SK-N-SH (cell line): ENCODE measurements around the gene FAM3B. TPM values are rescaled to one million over a fixed set of nuclear protein-coding genes. Genes with fewer than 3 reads are reported as not detected.

ENCODE experiments used
- CTCF ChIA-PET: fragments of 300-600, 350-600 bp; formaldehyde crosslinking; extraction: SDS; loops from one replicate; lab custom pipeline; 2021; lab: Yijun Ruan, JAX
- POLR2A ChIA-PET: fragments of 350-600 bp; sonication (Branson Sonifier 250); formaldehyde crosslinking; extraction: SDS; loops from one replicate; lab custom pipeline; 2020; ENCODE audit warnings: antibody characterized with exemption, inconsistent platforms; lab: Yijun Ruan, JAX
- DNase-seq: peaks from one replicate; pipeline ENCODE4 v3.0.0; 2012
- H2AFZ ChIP-seq: fragments of 200-600 bp; sonication (generic); 2 replicates; pipeline ENCODE4 v1.8.1; 2016; ENCODE audit warnings: antibody characterized with exemption, mild to moderate bottlenecking, low read depth
- H3F3A ChIP-seq: fragments of 200-600 bp; sonication (generic); replicated peaks from 2 replicates; pipeline ENCODE3; 2016; ENCODE audit warnings: antibody characterized with exemption, mild to moderate bottlenecking; ENCODE audit not compliant: insufficient read depth
- H3K27ac ChIP-seq, 2 experiments: fragments of 200-500 bp in 1 of 2; fragments of 200-600 bp in 1 of 2; sonication (Bioruptor generic) in 1 of 2; sonication (generic), shearing (Covaris generic) in 1 of 2; 2 replicates each; pipeline versions ENCODE4 v1.5.1 to v1.6.1; 2014 to 2016; ENCODE audit warnings: low read depth in 2 of 2, inconsistent platforms in 1 of 2, low read length in 1 of 2, mild to moderate bottlenecking in 1 of 2, mixed read lengths in 1 of 2
- H3K27me3 ChIP-seq: fragments of 200-600 bp; sonication (generic), shearing (Covaris generic); 2 replicates; pipeline ENCODE4 v1.6.1; 2016; ENCODE audit warnings: mixed run types; ENCODE audit not compliant: insufficient read depth
- H3K36me3 ChIP-seq, 2 experiments: fragments of 200-500 bp in 1 of 2; fragments of 200-600 bp in 1 of 2; sonication (Bioruptor generic) in 1 of 2; sonication (generic) in 1 of 2; replicated peaks in 1 of 2; 2 replicates each; pipeline versions ENCODE3 to v1.5.1; 2014 to 2016; ENCODE audit warnings: low read length in 1 of 2, mild to moderate bottlenecking in 1 of 2; ENCODE audit not compliant: insufficient read depth in 2 of 2, control insufficient read depth in 1 of 2
- H3K4me1 ChIP-seq, 2 experiments: fragments of 200-500 bp in 1 of 2; fragments of 200-600 bp in 1 of 2; sonication (Bioruptor generic) in 1 of 2; sonication (generic), shearing (Covaris generic) in 1 of 2; 2 replicates each; pipeline versions ENCODE4 v1.5.1 to v1.6.1; 2014 to 2016; ENCODE audit warnings: low read depth in 1 of 2, low read length in 1 of 2, mixed run types in 1 of 2; ENCODE audit not compliant: insufficient read depth in 2 of 2, control insufficient read depth in 1 of 2
- H3K4me2 ChIP-seq: fragments of 200-600 bp; sonication (generic), shearing (Covaris generic); 2 replicates; pipeline ENCODE4 v1.6.1; 2017; ENCODE audit warnings: mixed run types
- H3K4me3 ChIP-seq, 2 experiments: fragments of 200-500 bp in 1 of 2; fragments of 200-600 bp in 1 of 2; sonication (Bioruptor generic) in 1 of 2; sonication (generic), shearing (Covaris generic) in 1 of 2; 2 replicates each; pipeline versions ENCODE4 v1.5.1 to v1.8.1; 2014 to 2016; ENCODE audit warnings: low read depth in 2 of 2, inconsistent platforms in 1 of 2, low read length in 1 of 2, mild to moderate bottlenecking in 1 of 2, mixed read lengths in 1 of 2, moderate library complexity in 1 of 2
- H3K79me2 ChIP-seq: fragments of 200-600 bp; sonication (generic); 2 replicates; pipeline ENCODE4 v1.8.1; 2017; ENCODE audit warnings: mild to moderate bottlenecking; ENCODE audit not compliant: insufficient read depth
- H3K9ac ChIP-seq: fragments of 200-600 bp; sonication (generic); 2 replicates; pipeline ENCODE4 v1.6.1; 2017; ENCODE audit warnings: mixed run types
- H3K9me2 ChIP-seq: fragments of 200-600 bp; sonication (generic); 2 replicates; pipeline ENCODE4 v1.6.1; 2017; ENCODE audit warnings: mixed run types
- H3K9me3 ChIP-seq: fragments of 200-600 bp; sonication (generic); 2 replicates; pipeline ENCODE4 v1.6.1; 2017; ENCODE audit warnings: mixed run types, mild to moderate bottlenecking, moderate library complexity
- H4K20me1 ChIP-seq: fragments of 200-600 bp; sonication (generic); 2 replicates; pipeline ENCODE4 v1.6.1; 2017; ENCODE audit warnings: mild to moderate bottlenecking, mixed run types; ENCODE audit not compliant: insufficient read depth
- CHD2 ChIP-seq: fragments of 150-350 bp; IDR thresholded peaks from 2 replicates; pipeline ENCODE4 v1.6.1; 2018; ENCODE audit warnings: low read length; ENCODE audit not compliant: partially characterized antibody
- FOSL2 ChIP-seq: IDR thresholded peaks from 2 replicates; pipeline ENCODE4 v1.4.0; 2012; ENCODE audit warnings: low read depth, mild to moderate bottlenecking, moderate library complexity, borderline replicate concordance
- GABPA ChIP-seq: IDR thresholded peaks from 2 replicates; pipeline ENCODE4 v1.4.0; 2012; ENCODE audit warnings: low read depth, mild to moderate bottlenecking
- GATA2 ChIP-seq: sonication (generic); formaldehyde crosslinking; IDR thresholded peaks from 2 replicates; pipeline ENCODE4 v1.5.0; 2020; ENCODE audit warnings: mild to moderate bottlenecking, missing genetic modification reagents
- MEF2A ChIP-seq: IDR thresholded peaks from 2 replicates; pipeline ENCODE4 v1.4.0; 2012; ENCODE audit warnings: low read depth, borderline replicate concordance
- NFIC ChIP-seq: IDR thresholded peaks from 2 replicates; pipeline ENCODE4 v1.4.0; 2012; ENCODE audit warnings: borderline replicate concordance
- TAF1 ChIP-seq: IDR thresholded peaks from 2 replicates; pipeline ENCODE4 v1.6.1; 2012; ENCODE audit warnings: low read depth, mild to moderate bottlenecking, low read length, moderate library complexity, borderline replicate concordance
- TEAD4 ChIP-seq: IDR thresholded peaks from 2 replicates; pipeline ENCODE4 v1.4.0; 2012; ENCODE audit warnings: mild to moderate bottlenecking, borderline replicate concordance; ENCODE audit not compliant: insufficient read depth
- WGBS: methylation state at CpG from one replicate; pipeline ENCODE4 v1.1.6; 2017; ENCODE audit warnings: low lambda C conversion rate; 5-methylcytosine and 5-hydroxymethylcytosine counted together
- polyA plus RNA-seq, 3 experiments: library from polyadenylated mRNA; depleted of rRNA; stranded (reverse); fragments of >200 nt; gene quantifications; 2 replicates each; pipeline ENCODE4 v1.2.3, GENCODE V29; 2012
- TF ChIP-seq, protein P1 (sequence below): IDR thresholded peaks from 2 replicates; pipeline ENCODE4 v1.4.0; 2012; ENCODE audit warnings: low read depth
- TF ChIP-seq, protein P2 (sequence below): fragments of 150-350 bp; IDR thresholded peaks from 2 replicates; pipeline ENCODE4 v1.6.1; 2017; ENCODE audit warnings: antibody characterized with exemption, low read length, low read depth, borderline replicate concordance
- TF ChIP-seq, protein P3 (sequence below): IDR thresholded peaks from 2 replicates; pipeline ENCODE4; 2012
- TF ChIP-seq, protein P4 (sequence below): fragments of 150-350 bp; IDR thresholded peaks from 2 replicates; pipeline ENCODE4 v1.6.1; 2016; ENCODE audit warnings: mild to moderate bottlenecking, low read depth, low read length
- TF ChIP-seq, protein P5 (sequence below): IDR thresholded peaks from 2 replicates; pipeline ENCODE4 v1.6.1; 2012; ENCODE audit warnings: mild to moderate bottlenecking, low read depth, low read length, moderate library complexity

Gene FAM3B
- polyA plus RNA-seq, 1 of the 3 experiments (the other 2 are of a cell fraction), result not detected

DNA sequence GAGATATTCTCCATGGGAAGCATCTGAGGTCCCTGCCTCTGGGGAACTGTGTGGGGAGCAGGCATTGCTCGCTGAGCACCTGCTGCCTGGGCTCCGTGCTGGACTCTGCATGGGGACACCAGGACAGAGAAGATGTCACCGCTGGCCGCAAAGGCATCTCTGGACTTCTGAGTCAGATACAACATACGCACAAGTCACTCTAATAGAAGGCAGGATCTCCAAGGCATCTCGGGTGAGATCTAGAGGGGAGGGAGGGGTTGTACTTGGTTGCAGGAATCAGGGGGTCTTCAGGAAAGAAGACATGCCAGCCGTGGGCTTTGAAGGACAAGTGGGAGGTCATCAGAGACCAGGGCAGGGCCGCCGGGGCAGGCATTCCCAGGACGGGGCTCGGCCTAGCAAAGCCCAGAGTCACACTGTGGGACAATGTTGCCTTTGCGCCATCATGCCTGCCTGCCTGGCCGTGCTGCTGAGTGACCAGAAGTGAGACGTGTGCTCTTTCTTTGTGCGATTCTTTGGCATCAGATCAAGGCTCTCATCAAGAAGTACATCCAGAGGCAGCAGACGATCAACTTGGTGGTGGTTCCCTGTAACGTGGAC is 73.5 kb downstream of the FAM3B start:
- no peaks in the 10 kb centered on the region for H3K79me2 ChIP-seq
- H3K4me3 ChIP-seq, result no peak overlapping the region
- H3K36me3 ChIP-seq, result no peaks in the 10 kb centered on the region
- 49% methylated on average over 15 of the region's 17 CpGs for WGBS
- POLR2A ChIA-PET, result no interaction called here
- no peak overlapping the region for H3K27ac ChIP-seq
- H3K9me3 ChIP-seq, result no peaks in the 10 kb centered on the region
- no peak for DNase-seq
- no peak overlapping the region for H2AFZ ChIP-seq
- H3K27me3 ChIP-seq, result peaks cover 24% of the 10 kb centered on the region; the same call in 1 of the 2 replicates
- TF ChIP-seq NFIC (no peak), TEAD4 (no peak), GATA2 (no peak), TAF1 (no peak)
- TF ChIP-seq, protein P1, sequence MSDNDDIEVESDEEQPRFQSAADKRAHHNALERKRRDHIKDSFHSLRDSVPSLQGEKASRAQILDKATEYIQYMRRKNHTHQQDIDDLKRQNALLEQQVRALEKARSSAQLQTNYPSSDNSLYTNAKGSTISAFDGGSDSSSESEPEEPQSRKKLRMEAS, result no peak
- TF ChIP-seq, protein P2, sequence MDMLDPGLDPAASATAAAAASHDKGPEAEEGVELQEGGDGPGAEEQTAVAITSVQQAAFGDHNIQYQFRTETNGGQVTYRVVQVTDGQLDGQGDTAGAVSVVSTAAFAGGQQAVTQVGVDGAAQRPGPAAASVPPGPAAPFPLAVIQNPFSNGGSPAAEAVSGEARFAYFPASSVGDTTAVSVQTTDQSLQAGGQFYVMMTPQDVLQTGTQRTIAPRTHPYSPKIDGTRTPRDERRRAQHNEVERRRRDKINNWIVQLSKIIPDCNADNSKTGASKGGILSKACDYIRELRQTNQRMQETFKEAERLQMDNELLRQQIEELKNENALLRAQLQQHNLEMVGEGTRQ, result no peak
- TF ChIP-seq, protein P3, sequence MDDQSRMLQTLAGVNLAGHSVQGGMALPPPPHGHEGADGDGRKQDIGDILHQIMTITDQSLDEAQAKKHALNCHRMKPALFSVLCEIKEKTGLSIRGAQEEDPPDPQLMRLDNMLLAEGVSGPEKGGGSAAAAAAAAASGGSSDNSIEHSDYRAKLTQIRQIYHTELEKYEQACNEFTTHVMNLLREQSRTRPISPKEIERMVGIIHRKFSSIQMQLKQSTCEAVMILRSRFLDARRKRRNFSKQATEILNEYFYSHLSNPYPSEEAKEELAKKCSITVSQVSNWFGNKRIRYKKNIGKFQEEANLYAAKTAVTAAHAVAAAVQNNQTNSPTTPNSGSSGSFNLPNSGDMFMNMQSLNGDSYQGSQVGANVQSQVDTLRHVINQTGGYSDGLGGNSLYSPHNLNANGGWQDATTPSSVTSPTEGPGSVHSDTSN, result no peak
- TF ChIP-seq, protein P4, sequence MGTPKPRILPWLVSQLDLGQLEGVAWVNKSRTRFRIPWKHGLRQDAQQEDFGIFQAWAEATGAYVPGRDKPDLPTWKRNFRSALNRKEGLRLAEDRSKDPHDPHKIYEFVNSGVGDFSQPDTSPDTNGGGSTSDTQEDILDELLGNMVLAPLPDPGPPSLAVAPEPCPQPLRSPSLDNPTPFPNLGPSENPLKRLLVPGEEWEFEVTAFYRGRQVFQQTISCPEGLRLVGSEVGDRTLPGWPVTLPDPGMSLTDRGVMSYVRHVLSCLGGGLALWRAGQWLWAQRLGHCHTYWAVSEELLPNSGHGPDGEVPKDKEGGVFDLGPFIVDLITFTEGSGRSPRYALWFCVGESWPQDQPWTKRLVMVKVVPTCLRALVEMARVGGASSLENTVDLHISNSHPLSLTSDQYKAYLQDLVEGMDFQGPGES, result no peak
- CTCF ChIA-PET, result no interaction called here
- H4K20me1 ChIP-seq, result no peaks in the 10 kb centered on the region
- H3K9ac ChIP-seq, result no peak overlapping the region
- H3K4me1 ChIP-seq, result no peaks in the 10 kb centered on the region
- no peaks in the 10 kb centered on the region for H3K9me2 ChIP-seq
- H3F3A ChIP-seq, result no peaks in the 10 kb centered on the region
- no peak overlapping the region for H3K4me2 ChIP-seq

DNA sequence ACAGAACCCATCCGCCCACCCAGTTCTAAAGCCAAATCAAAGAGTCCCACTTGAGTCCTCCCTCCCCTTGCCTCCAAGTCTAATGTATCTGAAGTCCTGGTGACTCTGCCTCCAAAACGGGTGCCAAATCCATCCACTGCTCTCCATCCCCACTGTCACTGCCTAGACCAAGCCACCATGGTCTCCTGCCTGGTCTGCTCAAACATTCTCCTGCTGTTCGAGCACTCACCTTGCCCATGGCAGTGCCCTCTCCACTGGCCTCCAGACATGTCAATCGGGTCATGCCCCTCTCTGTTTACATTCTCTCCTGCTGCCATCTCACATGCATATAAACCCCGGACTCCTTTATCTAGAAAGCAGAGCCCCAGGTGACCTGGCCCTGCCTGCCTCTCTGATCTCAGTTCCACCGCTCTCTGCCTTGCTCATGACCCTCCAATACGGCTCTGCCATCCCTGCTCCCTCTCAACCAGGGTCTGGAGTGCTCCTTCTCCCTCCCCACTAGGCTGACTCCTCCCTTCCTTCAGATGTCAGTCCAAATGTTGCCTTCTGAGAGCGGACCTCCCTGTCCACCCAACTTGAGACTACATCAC is 77.4 kb downstream of the FAM3B start:
- ChIA-PET POLR2A (no interaction called here), CTCF (no interaction called here)
- Histone ChIP-seq H3K4me1 (no peaks in the 10 kb centered on the region), H3K27ac (no peak overlapping the region), H3K4me2 (no peak overlapping the region), H3K9ac (no peak overlapping the region), H3K9me2 (no peaks in the 10 kb centered on the region), H3K36me3 (no peaks in the 10 kb centered on the region), H3K27me3 (peaks cover 11% of the 10 kb centered on the region; the same call in 1 of the 2 replicates), H2AFZ (no peak overlapping the region), H3K79me2 (no peaks in the 10 kb centered on the region), H3F3A (no peaks in the 10 kb centered on the region), H3K4me3 (no peak overlapping the region), H4K20me1 (no peaks in the 10 kb centered on the region), H3K9me3 (no peaks in the 10 kb centered on the region)
- no peak for DNase-seq
- 23% methylated on average over 8 of the region's 8 CpGs for WGBS
- TF ChIP-seq CHD2, result no peak
- no peak for TF ChIP-seq FOSL2
- TF ChIP-seq GABPA, result no peak
- TF ChIP-seq, protein P5, sequence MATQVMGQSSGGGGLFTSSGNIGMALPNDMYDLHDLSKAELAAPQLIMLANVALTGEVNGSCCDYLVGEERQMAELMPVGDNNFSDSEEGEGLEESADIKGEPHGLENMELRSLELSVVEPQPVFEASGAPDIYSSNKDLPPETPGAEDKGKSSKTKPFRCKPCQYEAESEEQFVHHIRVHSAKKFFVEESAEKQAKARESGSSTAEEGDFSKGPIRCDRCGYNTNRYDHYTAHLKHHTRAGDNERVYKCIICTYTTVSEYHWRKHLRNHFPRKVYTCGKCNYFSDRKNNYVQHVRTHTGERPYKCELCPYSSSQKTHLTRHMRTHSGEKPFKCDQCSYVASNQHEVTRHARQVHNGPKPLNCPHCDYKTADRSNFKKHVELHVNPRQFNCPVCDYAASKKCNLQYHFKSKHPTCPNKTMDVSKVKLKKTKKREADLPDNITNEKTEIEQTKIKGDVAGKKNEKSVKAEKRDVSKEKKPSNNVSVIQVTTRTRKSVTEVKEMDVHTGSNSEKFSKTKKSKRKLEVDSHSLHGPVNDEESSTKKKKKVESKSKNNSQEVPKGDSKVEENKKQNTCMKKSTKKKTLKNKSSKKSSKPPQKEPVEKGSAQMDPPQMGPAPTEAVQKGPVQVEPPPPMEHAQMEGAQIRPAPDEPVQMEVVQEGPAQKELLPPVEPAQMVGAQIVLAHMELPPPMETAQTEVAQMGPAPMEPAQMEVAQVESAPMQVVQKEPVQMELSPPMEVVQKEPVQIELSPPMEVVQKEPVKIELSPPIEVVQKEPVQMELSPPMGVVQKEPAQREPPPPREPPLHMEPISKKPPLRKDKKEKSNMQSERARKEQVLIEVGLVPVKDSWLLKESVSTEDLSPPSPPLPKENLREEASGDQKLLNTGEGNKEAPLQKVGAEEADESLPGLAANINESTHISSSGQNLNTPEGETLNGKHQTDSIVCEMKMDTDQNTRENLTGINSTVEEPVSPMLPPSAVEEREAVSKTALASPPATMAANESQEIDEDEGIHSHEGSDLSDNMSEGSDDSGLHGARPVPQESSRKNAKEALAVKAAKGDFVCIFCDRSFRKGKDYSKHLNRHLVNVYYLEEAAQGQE, result no peak
- TF ChIP-seq MEF2A, result no peak
